GM21526 (cell line): ENCODE measurements around the gene ADAM12.

Source experiments
- ATAC-seq: cut with Tn5 transposase; IDR thresholded peaks from one replicate; pipeline ENCODE4 v1.9.1; 2021; ENCODE audit warnings: moderate library complexity; ENCODE audit not compliant: unreplicated experiment, low FRiP score

ADAM12 gene

DNA sequence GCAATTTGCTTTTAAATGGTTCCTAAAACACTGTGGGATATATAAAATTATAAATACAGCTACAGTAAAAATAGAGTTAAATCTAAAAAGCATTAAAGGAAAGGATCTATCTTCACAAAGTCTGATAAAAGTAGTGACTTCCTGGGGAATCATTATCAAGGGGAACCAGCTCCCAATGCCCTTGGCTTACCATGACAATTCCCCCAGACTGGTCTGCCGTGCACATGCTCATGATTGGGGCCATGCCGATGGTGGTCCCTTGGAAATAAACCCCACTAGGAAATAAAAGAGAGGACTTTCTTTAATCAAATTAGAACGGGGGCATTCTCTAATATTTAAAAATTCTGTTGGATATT is 290.1 kb downstream of the ADAM12 start:
- ATAC-seq: no peak

DNA sequence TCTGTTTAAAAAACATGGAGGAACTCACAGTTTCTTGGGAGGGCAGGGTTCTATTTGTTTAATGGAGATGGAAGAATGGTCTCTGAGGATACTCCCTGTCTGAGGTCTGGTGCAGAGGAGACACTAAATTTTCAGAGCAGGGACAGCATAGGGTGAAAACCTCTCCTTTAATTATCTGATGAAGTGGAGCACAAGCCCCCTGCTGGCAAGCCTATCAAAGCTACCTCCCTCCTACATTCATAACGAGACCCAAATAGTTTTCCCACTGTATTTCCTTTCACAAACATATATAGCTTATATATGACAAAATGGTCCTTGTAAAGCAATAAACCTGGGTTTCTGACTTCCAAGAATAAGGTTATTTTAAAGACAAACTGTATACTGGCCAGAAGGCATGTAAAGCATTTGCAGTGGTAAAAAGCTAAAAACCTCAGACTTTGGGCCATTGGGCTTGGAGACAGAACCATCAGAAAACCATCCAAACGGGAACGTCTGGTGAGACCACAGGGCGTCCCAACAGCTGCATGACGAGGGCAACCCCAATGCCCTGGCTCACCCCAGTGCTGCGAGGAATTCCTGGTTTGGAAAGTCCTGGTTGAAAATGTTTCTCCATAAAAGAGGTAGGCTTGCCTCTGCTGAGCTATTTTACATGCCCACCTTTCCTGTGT is 290.6 kb downstream of the ADAM12 start:
- ATAC-seq: no peak

DNA sequence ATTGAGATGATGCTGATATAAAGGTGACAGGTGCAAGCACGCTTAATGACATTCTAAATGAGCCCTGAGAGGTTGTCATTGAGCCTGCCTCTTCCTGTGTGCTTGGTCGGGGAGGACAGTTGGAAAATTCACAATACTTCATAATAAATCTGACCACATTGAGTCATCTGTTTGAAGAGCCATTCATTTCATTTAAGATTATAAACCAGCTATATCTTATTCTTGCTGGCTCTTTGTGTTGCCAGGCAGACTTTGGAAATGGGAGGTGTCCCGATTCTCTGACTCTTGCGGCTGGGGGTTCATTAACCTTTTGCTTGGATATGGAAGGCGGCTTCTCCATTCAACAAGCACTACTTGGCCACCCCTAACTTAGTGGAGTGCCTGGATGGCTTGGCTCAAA is 293.7 kb downstream of the ADAM12 start:
- ATAC-seq: no peak

DNA sequence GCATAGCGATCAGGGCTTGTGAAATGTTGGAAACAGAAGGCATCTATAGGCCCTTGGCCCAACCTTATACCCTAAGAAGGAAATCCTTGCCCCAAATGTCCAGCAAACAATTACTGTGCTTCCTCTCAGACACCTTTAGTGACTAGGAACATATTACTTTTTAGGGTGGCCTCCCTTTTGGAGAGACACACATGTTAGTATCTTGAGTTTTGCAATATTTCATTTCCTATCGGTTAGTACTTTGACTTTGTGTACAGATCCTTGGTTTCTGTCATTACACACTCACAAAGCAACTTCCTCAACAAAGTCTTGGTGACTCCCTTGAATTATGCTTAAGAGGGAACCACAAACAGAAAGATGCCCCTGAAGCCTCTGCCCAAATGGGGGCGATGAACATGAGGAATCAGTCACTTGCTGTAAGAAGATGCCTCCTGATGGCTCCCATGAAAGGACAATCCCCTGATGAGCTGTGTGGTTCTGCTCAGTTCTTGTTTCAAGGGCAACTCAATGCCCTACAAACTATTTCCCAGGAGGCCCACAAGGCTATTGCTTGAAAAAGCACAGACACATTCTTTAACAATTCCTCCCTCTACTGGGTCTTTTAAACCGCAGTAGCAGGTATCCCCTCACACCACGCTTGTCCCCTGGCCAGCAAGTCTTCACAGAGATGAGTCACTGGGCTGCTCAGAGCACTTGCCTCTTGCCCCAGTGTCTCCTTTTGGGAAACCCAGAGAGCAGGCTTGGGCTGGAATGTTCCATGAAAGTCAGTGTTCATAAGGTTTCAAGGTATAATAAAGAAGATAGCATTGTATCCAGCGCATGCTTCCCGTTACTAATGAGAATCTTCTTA is 295.7 kb downstream of the ADAM12 start:
- no peak for ATAC-seq

DNA sequence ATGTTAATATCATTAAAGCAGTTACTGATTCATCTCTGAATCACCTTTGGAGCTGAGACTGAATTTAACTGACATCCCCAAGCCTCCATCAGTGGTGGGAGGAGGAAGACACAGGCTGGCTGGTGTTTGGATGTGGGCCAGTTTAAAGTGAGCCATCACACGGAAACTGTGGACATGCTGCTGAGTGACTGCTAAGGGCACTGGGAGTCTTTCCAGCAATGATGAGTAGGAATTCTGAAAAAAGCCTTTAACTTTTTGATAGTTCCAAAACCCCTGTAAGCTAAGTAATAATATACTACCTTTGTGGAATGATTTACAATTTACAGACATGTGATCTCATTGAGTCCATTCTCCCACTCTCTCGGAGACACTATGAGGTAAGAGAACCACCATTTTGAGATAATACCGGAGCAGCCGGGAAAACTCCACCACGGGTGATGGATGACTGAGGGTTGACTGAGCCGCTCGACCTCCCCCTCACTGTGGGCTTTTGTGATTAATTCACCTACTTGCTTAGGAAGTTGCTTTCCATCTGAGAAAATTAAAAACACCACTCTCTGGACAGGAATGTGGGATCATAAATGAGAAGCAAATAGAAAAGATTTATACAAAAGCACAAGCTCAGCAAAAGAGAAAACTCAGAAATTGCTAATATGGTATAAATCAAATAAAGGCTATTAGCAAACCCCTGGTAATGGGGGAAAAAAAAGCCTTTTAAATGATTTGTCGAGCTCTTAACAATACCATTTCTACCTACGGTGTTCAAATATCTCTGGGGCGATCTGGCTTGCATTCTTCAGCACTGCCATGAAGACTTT is 297.2 kb downstream of the ADAM12 start:
- ATAC-seq: no peak

DNA sequence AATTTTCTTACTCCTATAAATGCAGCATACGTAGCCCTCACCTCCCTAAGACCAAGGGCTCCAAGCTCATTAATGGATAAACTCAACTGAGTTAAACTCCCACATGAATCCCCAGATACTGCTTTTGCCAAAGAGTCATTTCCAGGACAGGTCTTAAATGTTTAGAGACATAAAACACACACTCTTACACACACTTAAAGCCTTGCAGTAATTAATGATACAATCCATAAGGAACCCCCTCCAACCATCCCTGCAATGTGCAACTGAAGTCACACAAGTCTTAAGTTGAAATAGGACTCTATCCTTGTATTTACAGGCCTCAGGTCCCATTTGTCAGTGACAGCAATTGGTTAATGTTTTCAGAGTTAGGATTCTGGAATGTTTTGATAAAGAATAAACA is 297.8 kb downstream of the ADAM12 start:
- no peak for ATAC-seq

DNA sequence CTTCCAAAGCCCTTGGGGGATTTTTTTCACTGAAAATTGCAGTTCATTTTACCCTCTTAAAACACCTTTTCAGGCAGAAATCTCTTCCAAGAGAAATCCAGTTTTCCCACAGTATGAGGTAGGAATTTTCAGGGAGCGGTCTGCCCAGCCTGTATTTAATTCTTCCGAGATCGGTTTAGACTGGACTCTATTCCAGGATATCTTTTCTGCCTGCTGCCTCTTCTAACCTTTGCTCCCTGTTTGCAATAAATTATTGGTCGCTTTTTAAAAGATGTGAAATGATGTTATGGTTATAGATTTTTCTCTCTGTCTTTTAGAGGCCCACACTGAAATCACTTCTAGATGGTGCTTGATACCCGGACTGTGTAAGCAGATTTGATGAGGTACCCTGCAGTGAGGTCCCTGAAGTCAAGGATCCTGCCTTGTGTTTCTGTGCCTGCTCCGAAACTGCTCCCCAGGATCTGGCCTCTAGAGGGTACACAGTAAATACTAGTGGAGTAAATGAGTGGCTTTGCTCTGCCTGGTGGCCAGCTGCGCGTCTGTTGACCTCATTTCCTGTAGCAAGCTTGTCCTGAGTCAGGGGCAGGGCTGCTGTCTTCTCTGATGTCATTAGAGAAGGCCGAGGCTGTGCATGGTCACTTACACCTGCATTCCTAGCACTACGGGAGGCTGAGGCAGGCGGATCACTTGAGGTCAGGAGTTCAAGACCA is 300.3 kb downstream of the ADAM12 start:
- no peak for ATAC-seq

DNA sequence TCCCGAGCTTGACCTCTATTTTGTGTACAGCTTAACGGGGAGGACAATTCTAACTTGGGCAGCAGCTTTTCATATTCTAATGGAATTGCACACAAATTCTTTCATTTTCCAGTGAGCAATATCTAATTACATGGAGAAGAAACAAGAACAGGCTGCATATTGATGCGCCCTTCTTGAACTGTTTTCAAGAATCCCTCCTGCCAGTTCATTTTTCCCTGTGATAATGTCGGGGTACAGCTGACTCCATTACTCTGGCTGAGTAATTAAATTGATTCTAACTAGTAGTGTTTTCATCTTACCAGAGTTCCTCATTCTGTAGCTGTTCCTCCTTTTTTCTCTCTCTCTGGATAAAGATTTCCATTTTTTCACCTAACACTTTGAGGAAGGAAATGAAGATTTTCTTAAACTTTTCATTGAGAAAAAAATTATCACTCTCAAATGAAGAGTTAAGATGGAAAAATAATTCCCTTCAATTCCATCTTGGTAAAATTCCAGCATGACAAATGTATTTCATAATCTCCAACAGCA is 301.1 kb downstream of the ADAM12 start:
- ATAC-seq: no peak

DNA sequence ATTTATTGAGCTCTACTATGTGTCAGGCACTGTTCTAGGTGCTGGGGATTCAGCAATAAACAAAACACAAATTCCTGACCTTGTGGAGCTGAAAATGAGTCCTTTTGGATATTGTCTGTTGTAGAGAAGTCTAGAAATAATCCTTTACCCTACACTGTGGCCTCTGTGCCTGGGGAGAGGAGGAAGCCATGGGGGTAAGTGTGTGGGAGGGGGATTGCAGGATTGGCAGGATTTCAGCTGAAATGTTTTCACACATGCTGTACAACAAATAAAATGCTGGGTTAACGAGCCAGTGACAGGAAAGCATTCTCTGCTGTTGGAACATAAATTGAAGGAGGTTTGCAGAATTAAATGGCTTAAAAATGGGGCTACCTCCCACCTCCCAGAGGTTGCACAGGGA is 302.5 kb downstream of the ADAM12 start:
- ATAC-seq: no peak

DNA sequence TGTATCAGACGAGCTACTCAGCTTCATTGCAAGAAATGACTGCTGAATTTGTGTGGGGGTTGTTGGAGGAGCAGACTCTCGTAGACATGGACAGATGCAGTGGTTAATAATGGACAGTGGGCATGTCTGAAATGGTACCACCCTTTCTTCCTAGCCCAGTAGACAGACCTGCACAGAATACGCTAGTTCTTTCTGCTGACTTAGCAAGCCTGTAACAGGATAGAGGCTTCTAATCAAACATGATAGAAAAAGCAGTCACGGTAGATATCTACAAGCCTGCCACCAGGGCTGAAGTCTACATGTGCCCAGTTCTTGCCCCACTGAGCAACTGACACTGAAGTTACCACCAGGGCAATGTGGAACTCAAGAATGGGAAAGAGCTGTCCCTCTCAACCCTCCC is 303.9 kb downstream of the ADAM12 start:
- ATAC-seq: no peak

DNA sequence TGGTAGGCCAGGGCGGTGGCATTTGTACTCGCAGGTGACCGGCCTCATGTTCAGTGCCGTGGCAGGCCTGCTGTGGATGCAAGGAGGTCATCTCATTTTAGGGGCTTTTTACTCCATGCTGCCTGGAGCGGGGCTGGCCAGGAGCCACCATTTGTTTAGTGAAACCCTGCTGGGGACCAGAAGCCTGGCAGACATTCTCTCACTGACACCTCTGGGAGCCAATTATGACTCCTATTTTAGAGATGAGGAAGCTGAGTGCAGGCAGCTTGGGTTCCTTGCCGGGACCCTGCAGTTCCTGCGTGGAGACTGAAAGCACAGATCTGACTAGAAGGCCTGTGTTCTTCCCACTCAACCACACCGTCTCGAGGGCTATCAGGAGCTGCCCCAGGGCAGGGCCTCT is 305.3 kb downstream of the ADAM12 start:
- ATAC-seq: no peak

DNA sequence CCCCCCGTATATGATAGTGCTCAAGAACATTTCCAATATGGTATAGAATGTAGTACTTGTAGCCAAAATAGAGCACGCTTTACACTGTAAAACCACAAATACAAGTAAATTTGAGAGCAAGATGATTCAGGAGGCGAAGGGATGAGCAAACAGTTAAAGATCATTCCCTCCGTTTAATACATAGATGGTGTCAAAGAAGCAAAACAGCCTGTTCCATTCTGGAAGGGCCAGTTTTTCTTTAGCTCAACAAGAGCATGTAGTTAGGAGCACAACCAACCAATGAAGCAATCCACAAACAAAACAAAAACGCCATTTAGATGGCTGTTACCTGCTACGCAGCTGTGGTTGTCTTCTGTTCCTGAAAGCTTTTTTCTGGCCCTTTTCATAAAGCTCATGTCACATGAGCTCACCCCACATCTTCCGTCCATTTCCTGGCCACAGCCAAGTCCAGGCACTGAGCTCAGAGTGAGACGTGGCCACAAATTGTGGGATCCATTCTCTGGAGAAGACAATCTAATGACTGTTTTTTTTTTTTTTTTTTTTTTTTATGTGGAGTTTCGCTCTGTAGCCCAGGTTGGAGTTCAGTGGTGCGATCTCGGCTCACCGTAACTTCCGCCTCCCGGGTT is 306.3 kb downstream of the ADAM12 start:
- no peak for ATAC-seq

DNA sequence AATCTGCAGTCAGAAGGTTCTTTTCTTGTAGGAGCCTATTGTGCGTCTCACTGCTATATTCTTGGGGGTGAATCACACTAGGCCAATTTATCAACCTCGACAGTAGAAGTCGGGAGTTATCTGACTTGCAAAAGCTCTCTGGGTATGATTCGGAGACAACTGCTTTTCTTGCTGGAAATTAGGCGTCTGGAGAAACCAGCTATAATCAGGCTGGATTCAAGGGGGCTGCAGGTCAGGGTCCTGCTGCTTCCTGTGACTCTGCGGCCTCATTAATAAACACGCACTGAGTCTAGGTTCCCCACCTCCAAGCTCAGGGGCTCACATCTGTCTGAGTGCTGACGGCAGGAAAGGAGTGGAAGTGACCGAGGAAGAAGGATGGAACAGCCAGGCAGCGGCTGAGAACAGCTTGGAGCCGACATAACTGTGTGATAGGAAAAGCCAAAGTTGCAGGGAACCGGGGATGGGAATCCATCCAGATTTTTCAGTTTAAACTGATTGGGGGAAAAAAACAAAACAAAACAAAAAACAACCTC is 307.3 kb downstream of the ADAM12 start:
- ATAC-seq: no peak

DNA sequence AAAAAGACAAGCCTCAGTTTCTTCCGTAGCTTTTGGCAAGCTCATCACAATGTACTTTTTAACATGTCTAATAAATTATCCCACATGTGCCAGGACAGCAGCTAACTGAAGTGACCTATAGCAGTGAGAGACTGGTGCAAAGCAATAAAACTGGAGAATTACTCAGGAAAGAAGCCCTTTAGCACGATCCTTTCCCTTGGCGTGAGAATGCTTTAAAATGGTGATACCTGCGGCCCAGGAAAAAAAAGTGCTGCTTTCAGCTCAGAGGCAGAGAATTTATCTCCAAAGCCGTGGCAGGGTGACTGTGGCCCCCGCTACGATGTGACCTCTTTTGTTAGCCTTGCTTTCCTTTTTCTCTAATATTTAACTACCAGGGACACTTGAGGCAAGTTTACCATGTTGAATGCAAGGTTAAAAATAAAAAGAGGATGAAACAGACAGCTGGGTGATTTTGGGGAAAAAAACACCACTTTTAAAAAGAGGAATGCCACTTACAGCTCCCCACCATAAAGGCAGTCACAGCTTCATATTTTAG is 307.9 kb downstream of the ADAM12 start:
- no peak for ATAC-seq

DNA sequence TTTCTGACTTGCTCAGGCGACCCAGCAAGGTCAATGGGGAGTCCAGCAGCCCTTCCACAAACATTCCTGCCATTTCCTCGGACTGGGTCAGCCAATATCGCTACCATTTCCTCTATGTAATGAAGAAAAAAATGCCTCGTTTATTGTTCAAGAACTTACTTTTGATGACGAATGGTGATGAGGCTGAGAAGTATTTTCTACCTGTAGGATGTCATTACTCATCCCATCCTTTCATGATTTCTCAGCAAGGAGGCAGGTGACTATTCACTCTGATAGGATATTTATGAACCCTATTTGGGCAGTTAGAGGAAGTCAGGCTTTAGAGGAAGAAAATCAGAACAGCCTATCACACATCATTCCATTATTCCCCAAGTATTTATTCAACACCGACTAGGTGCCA is 313.3 kb downstream of the ADAM12 start:
- no peak for ATAC-seq

DNA sequence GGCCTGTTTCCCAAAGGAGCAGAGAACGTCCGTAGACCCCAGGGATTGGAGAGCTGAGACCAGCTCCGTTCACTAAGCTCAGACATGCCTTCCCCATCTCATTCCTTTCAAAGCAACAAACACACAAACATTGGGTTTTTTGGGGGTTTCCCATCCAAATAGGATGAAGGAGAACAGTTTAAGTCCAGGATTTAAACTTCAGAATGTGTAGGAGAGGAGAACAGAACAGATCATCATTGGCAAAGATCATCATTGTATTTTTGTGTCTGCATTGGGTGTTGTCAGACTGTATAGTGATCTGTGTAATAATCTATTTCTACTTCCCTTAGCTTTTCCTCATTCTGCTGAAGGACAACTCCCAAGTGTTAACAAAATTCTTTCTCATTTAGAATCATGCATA is 314.0 kb downstream of the ADAM12 start:
- no peak for ATAC-seq

DNA sequence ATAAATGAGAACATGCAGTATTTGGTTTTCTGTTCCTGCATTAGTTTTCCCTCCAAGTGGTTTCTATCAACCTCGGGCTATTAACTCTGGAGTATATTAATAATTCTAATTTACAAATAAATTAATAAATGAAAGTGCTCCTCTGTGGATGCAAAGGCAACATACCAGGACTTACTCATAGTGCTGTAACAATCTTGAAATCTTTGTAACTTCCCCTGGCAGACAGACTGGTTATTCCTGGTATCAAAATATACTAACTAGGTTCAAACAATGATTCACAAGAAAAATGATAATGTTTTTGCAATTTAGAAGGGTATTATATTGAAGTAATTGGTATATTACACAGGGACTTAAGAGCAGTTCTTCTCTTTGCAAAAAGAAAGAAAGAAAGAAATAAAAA is 314.7 kb downstream of the ADAM12 start:
- no peak for ATAC-seq

DNA sequence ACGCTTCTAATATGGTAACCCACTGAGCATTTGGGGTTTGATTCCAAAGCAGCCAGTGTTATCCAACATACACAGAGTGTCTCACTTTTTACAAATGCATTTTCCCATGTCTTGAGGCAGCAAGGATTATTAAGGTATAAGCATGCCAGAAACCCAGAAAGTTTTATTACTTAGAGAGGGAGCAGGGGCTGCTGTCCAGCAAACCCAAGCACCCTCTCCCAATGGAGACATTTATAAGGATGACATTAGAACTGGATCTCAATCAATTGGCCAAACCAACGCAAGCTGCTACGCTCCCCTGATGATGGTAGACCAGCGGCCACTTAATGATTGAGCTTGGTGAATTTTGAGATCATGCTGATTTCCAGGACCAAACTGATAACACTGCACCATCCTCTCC is 315.7 kb downstream of the ADAM12 start:
- no peak for ATAC-seq

DNA sequence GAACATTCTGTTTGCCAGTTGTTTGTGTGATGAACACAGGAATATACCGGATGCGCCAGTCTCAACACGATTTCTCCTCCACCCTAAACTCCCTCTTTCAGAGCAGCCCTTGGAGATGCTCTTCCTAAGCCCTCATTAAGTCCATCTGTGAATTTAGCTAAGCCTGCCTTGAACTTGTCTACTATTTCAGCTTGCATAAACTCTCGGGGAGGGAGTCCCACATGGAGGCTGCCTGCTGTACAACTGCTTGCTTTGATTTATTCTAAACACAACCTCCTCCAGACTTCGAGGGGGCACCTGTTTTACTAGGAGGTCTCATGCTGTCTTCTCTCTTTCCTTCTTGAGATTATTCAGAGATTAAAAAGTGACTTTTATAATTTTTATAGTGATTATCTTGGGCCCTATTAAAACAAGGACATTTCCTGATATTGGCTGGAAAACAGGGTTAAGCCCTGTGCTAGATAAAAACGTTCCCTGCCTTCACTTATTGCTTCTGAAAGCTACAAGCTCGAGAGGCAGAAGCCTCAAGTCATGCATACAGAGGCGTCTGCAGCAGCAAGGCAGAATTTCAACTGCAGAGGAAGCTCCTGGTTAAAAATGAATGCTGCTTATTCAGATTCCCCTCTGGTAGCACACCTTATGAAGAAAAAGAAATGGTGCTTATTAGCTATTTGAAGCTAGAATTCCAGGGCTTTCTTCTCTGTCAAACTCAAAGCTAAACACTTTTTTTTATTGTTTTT is 317.6 kb downstream of the ADAM12 start:
- no peak for ATAC-seq
